ENCODE measurements around the gene RNU7-1.

DNA sequence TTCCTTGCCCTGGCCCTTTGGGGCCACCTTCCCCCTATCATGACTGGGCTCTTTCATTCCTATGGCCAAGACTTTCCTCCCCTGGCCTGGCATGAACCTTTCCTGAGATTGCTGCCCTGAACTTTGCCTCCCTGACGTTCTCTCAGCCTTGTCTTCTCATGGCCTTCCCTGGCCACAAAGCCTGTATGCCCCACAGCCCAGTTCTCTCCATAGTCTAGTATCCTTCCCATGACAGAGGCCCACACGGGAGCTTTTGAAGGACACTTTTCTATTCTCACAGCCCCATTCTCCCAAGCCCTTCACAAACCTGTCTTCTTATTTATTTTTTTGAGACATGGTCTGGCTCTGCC lies 4.5 kb upstream of the RNU7-1 start:
- TF ChIP-seq, protein P1, sequence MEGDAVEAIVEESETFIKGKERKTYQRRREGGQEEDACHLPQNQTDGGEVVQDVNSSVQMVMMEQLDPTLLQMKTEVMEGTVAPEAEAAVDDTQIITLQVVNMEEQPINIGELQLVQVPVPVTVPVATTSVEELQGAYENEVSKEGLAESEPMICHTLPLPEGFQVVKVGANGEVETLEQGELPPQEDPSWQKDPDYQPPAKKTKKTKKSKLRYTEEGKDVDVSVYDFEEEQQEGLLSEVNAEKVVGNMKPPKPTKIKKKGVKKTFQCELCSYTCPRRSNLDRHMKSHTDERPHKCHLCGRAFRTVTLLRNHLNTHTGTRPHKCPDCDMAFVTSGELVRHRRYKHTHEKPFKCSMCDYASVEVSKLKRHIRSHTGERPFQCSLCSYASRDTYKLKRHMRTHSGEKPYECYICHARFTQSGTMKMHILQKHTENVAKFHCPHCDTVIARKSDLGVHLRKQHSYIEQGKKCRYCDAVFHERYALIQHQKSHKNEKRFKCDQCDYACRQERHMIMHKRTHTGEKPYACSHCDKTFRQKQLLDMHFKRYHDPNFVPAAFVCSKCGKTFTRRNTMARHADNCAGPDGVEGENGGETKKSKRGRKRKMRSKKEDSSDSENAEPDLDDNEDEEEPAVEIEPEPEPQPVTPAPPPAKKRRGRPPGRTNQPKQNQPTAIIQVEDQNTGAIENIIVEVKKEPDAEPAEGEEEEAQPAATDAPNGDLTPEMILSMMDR (IDR thresholded peaks at IDR 0.05) = no peak
- no peak for TF ChIP-seq EZH2 (IDR thresholded peaks at IDR 0.05; ENCODE audit: borderline replicate concordance, insufficient read depth, low read depth, low read length, poor library complexity, severe bottlenecking)

Data from B cell (primary cell).